ENCODE data around the gene ACADVL. TPM values are rescaled to one million over a fixed set of nuclear protein-coding genes. Genes with fewer than 3 reads are reported as not detected.

The ACADVL gene
- total and polyA plus RNA-seq, 2 donors (not counting 1 experiment from before 2014, with no cell fraction given) = 640 to 696 TPM

- Histone ChIP-seq H3K4me1 (ENCODE audit: control insufficient read depth in 2 of 2, insufficient read depth in 2 of 2, low read length in 2 of 2) (peaks cover 24 to 39% of the 10 kb centered on the region in 2 donors), H3K4me3 (ENCODE audit: control extremely low read depth in 1 of 5, extremely low read depth in 1 of 5, insufficient read depth in 1 of 5, low read depth in 2 of 5, low read length in 4 of 5) (no peak overlapping the region), H3K36me3 (replicated peaks in 1 of 2; ENCODE audit: control extremely low read depth in 1 of 2, control insufficient read depth in 1 of 2, extremely low read depth in 1 of 2, insufficient read depth in 2 of 2, low read length in 1 of 2) (no peaks in the 10 kb centered on the region), H3K9ac (ENCODE audit: low read length) (no peak overlapping the region), H3K27ac (ENCODE audit: low read length in 2 of 2) (no peak overlapping the region), H3K27me3 (replicated peaks in 1 of 4; ENCODE audit: control extremely low read depth in 1 of 4, control insufficient read depth in 3 of 4, insufficient read depth in 4 of 4, low read length in 3 of 4) (peaks cover 0 to 54% (median 40%) of the 10 kb centered on the region in 4 experiments), H3K79me2 (ENCODE audit: control insufficient read depth, insufficient read depth, low read length) (no peaks in the 10 kb centered on the region), H4K20me1 (ENCODE audit: control insufficient read depth, insufficient read depth, low read length, poor library complexity, severe bottlenecking) (no peaks in the 10 kb centered on the region), H2AFZ (ENCODE audit: insufficient read depth, low read depth, low read length, poor library complexity, severe bottlenecking) (no peak overlapping the region), H3K9me3 (ENCODE audit: control extremely low read depth in 1 of 3, control insufficient read depth in 2 of 3, insufficient read depth in 1 of 3, low read length in 2 of 3) (peaks cover 0 to 6% (median 0%) of the 10 kb centered on the region in 3 donors), H3K4me2 (replicated peaks; ENCODE audit: low read depth, low read length, poor library complexity, severe bottlenecking) (no peak overlapping the region)
- ChIA-PET CTCF (interaction anchor here (1.0 to 3.0 kb wide), 8 partner anchors 10 to 534 kb away, joined by 3 to 22 read pairs (median 8); no protein-coding TSS in a partner anchor), POLR2A (interaction anchor here (0.8 to 1.2 kb wide), 2 partner anchors 38 to 122 kb away, joined by 3 to 4 read pairs; no protein-coding TSS in a partner anchor)
- no peak overlapping the region for H3K27ac Mint-ChIP-seq
- intact Hi-C loops (cut with micrococcal nuclease) = loop anchor here (2.0 to 5.0 kb wide), 2 partner anchors 44 to 123 kb away; no protein-coding TSS in a partner anchor
- ATAC-seq (ENCODE audit: low read depth) = no peak
- peaks cover 13% of the 10 kb centered on the region for H3K4me1 Mint-ChIP-seq
- no peak for TF ChIP-seq EZH2 (IDR thresholded peaks at IDR 0.05; ENCODE audit: borderline replicate concordance, insufficient read depth, low read depth, low read length, poor library complexity, severe bottlenecking)
- no peak for TF ChIP-seq CTCF (IDR thresholded peaks at IDR 0.05)
- H3K4me3 Mint-ChIP-seq = no peak overlapping the region
- WGBS (ENCODE audit: insufficient coverage) = 100% methylated on average over 1 of the region's 1 CpG
- DNase-seq = no peak
- peaks cover 12% of the 10 kb centered on the region for H3K27me3 Mint-ChIP-seq
- H3K9me3 Mint-ChIP-seq (ENCODE audit: insufficient read depth) = no peaks in the 10 kb centered on the region
Observed at GRCh38 chr17:7176107-7176840, 43.5 kb upstream of the ACADVL start.

- intact Hi-C loops (cut with micrococcal nuclease) = loop anchor here (2.0 to 5.0 kb wide), 2 partner anchors 45 to 124 kb away; no protein-coding TSS in a partner anchor
- no peak overlapping the region for H3K4me2 ChIP-seq (replicated peaks; ENCODE audit: low read depth, low read length, poor library complexity, severe bottlenecking)
- no peak for TF ChIP-seq CTCF (IDR thresholded peaks at IDR 0.05)
- no peak for TF ChIP-seq EZH2 (IDR thresholded peaks at IDR 0.05; ENCODE audit: borderline replicate concordance, insufficient read depth, low read depth, low read length, poor library complexity, severe bottlenecking)
- CTCF ChIA-PET = interaction anchor here (0.8 to 3.0 kb wide), 19 partner anchors 9 to 533 kb away, joined by 3 to 22 read pairs (median 4); partner anchors contain the start of gene GABARAP
- H3K4me1 ChIP-seq (ENCODE audit: control insufficient read depth in 2 of 2, insufficient read depth in 2 of 2, low read length in 2 of 2) = peaks cover 24 to 39% of the 10 kb centered on the region in 2 donors
- Mint-ChIP-seq H3K27ac (no peak overlapping the region), H3K4me1 (peaks cover 13% of the 10 kb centered on the region), H3K9me3 (ENCODE audit: insufficient read depth) (no peaks in the 10 kb centered on the region), H3K27me3 (peaks cover 12% of the 10 kb centered on the region), H3K4me3 (no peak overlapping the region)
- H3K79me2 ChIP-seq (ENCODE audit: control insufficient read depth, insufficient read depth, low read length) = no peaks in the 10 kb centered on the region
- DNase-seq (no peak), ATAC-seq (ENCODE audit: low read depth) (no peak)
- H3K36me3 ChIP-seq (replicated peaks in 1 of 2; ENCODE audit: control extremely low read depth in 1 of 2, control insufficient read depth in 1 of 2, extremely low read depth in 1 of 2, insufficient read depth in 2 of 2, low read length in 1 of 2) = no peaks in the 10 kb centered on the region
- H3K9ac ChIP-seq (ENCODE audit: low read length) = no peak overlapping the region
- 36% methylated on average over 13 of the region's 17 CpGs for WGBS (ENCODE audit: insufficient coverage)
- H4K20me1 ChIP-seq (ENCODE audit: control insufficient read depth, insufficient read depth, low read length, poor library complexity, severe bottlenecking) = no peaks in the 10 kb centered on the region
- H3K9me3 ChIP-seq (ENCODE audit: control extremely low read depth in 1 of 3, control insufficient read depth in 2 of 3, insufficient read depth in 1 of 3, low read length in 2 of 3) = peaks cover 0 to 6% (median 0%) of the 10 kb centered on the region in 3 donors
- POLR2A ChIA-PET = interaction anchor here (0.6 to 1.2 kb wide), 4 partner anchors 11 to 224 kb away, joined by 3 to 5 read pairs (median 4); no protein-coding TSS in a partner anchor
- no peak overlapping the region for H3K4me3 ChIP-seq (ENCODE audit: control extremely low read depth in 1 of 5, extremely low read depth in 1 of 5, insufficient read depth in 1 of 5, low read depth in 2 of 5, low read length in 4 of 5)
- H2AFZ ChIP-seq (ENCODE audit: insufficient read depth, low read depth, low read length, poor library complexity, severe bottlenecking) = no peak overlapping the region
- H3K27me3 ChIP-seq (replicated peaks in 1 of 4; ENCODE audit: control extremely low read depth in 1 of 4, control insufficient read depth in 3 of 4, insufficient read depth in 4 of 4, low read length in 3 of 4) = peaks cover 0 to 54% (median 40%) of the 10 kb centered on the region in 4 experiments
- no peak overlapping the region for H3K27ac ChIP-seq (ENCODE audit: low read length in 2 of 2)
Observed at GRCh38 chr17:7176841-7177190, 42.9 kb upstream of the ACADVL start.

All from B cell (primary cell).